GM12878 (cell line): ENCODE measurements around the gene RAPGEF1. TPM values are rescaled to one million over a fixed set of nuclear protein-coding genes. Genes with fewer than 3 reads are reported as not detected.

ENCODE experiments used
- CUX1 ChIP-seq: IDR thresholded peaks from 2 replicates; pipeline ENCODE4 v1.6.1; 2012; ENCODE audit warnings: improper control_type of control experiment, low read depth, low read length; ENCODE audit not compliant: insufficient replicate concordance
- ETV6 ChIP-seq, 2 experiments: fragments of 450-650 bp in 1 of 2; IDR thresholded peaks in 1 of 2; conservative IDR thresholded peaks in 1 of 2; 2 replicates each; pipeline ENCODE4 v1.6.1; 2014; ENCODE audit warnings: antibody characterized with exemption in 1 of 2, borderline replicate concordance in 1 of 2, low read depth in 1 of 2, mild to moderate bottlenecking in 1 of 2, moderate library complexity in 1 of 2
- GABPA ChIP-seq: IDR thresholded peaks from 2 replicates; pipeline ENCODE4 v1.6.1; 2014; ENCODE audit warnings: antibody characterized with exemption, low read depth, mild to moderate bottlenecking, inconsistent platforms
- IKZF2 ChIP-seq, 2 experiments: fragments of 450-650 bp; IDR thresholded peaks; 2 replicates each; pipeline ENCODE4 v1.6.1; 2017; ENCODE audit warnings: mild to moderate bottlenecking in 2 of 2, moderate library complexity in 2 of 2
- MXI1 ChIP-seq: fragments of 150-350 bp; IDR thresholded peaks from 2 replicates; pipeline ENCODE4 v1.6.1; 2011; ENCODE audit warnings: low read depth, mild to moderate bottlenecking, inconsistent platforms, low read length, improper control_type of control experiment
- MYC ChIP-seq: IDR thresholded peaks from 2 replicates; pipeline ENCODE4 v1.6.1; 2011; ENCODE audit warnings: mild to moderate bottlenecking, low read length, moderate library complexity, inconsistent platforms; ENCODE audit not compliant: insufficient read depth, insufficient replicate concordance, insufficient read length, severe bottlenecking
- NR2F1 ChIP-seq: fragments of 450-650 bp; conservative IDR thresholded peaks from 2 replicates; pipeline ENCODE4 v1.6.1; 2017; ENCODE audit warnings: mild to moderate bottlenecking
- PAX5 ChIP-seq: IDR thresholded peaks from 2 replicates; pipeline ENCODE4 v1.6.1; 2011; ENCODE audit warnings: low read depth, low read length, borderline replicate concordance
- RAD21 ChIP-seq: IDR thresholded peaks from 2 replicates; pipeline ENCODE4 v1.6.1; 2011; ENCODE audit warnings: mild to moderate bottlenecking, low read depth, low read length, moderate library complexity; ENCODE audit not compliant: insufficient read depth
- REST ChIP-seq: IDR thresholded peaks from 2 replicates; pipeline ENCODE4 v1.6.1; 2012; ENCODE audit warnings: mild to moderate bottlenecking, low read depth, low read length
- SIX5 ChIP-seq: IDR thresholded peaks from 2 replicates; pipeline ENCODE4 v1.6.1; 2011; ENCODE audit warnings: mild to moderate bottlenecking, low read depth, low read length, moderate library complexity; ENCODE audit not compliant: severe bottlenecking
- SMAD1 ChIP-seq: fragments of 450-650 bp; IDR thresholded peaks from 2 replicates; pipeline ENCODE4 v1.6.1; 2018; ENCODE audit warnings: mild to moderate bottlenecking, low read depth; ENCODE audit not compliant: partially characterized antibody
- SMARCA5 ChIP-seq: fragments of 450-650 bp; IDR thresholded peaks from 2 replicates; pipeline ENCODE4 v1.6.1; 2017; ENCODE audit warnings: mild to moderate bottlenecking
- TARDBP ChIP-seq: IDR thresholded peaks from 2 replicates; pipeline ENCODE4 v1.6.1; 2016; ENCODE audit warnings: borderline replicate concordance
- ZNF592 ChIP-seq: fragments of 450-650 bp; IDR thresholded peaks from 2 replicates; pipeline ENCODE4 v1.6.1; 2017; ENCODE audit warnings: mild to moderate bottlenecking, moderate library complexity
- polyA plus RNA-seq, 11 experiments: library from polyadenylated mRNA; depleted of rRNA in 4 of 11; unstranded in 6 of 11; stranded (reverse) in 5 of 11; fragments of >200 nt; fragmentation: Nextera tagmentation in 4 of 11; fragmentation: Illumina TruSeq in 1 of 11; extraction: Ambion mirVana in 4 of 11; extraction: Trizol in 1 of 11; gene quantifications; 1 replicate in 1 of 11; 2 replicates in 10 of 11; pipeline versions ENCODE4 v1.2.1 to v1.2.3, GENCODE V29; 2011 to 2016; ENCODE audit warnings: inconsistent platforms in 2 of 11, missing spikeins in 2 of 11, low read depth in 1 of 11
- total RNA-seq, 4 experiments: library from RNA; depleted of rRNA in 3 of 4; stranded (reverse); fragments of >200 nt in 3 of 4; fragmentation: Illumina TruSeq in 1 of 4; extraction: Trizol in 1 of 4; gene quantifications; 2 replicates each; pipeline versions ENCODE4 v1.2.1 to v1.2.3, GENCODE V29; 2013 to 2021

RAPGEF1 gene
- total and polyA plus RNA-seq, 10 of the 15 experiments (the other 5 are each of a cell fraction or from before 2014, with no cell fraction given) = 0.42 to 113 (median 45.9) TPM

- no peak for TF ChIP-seq GABPA
- no peak for TF ChIP-seq SMAD1
- TF ChIP-seq MYC = no peak
- TF ChIP-seq ETV6 (conservative IDR thresholded peaks at IDR 0.05 in 1 of 2, IDR thresholded peaks at IDR 0.05 in 1 of 2; ENCODE audit: borderline replicate concordance in 1 of 2, low read depth in 1 of 2) = no peak
- TF ChIP-seq ZNF592 = no peak
- no peak for TF ChIP-seq REST
- TF ChIP-seq MXI1 = no peak
- no peak for TF ChIP-seq NR2F1
- TF ChIP-seq SMARCA5 = no peak; the same call in 1 of the 2 replicates
- no peak for TF ChIP-seq TARDBP
- no peak for TF ChIP-seq CUX1
- TF ChIP-seq IKZF2 (IDR thresholded peaks at IDR 0.05) = no peak
- TF ChIP-seq PAX5 = no peak
- TF ChIP-seq SIX5 = no peak
- peak; percentile 78 for TF ChIP-seq RAD21
These were observed 148.7 kb downstream of the RAPGEF1 start (continued) for GRCh38 chr9:131590907-131591844.
